ENCODE measurements around the gene SHPK.

The SHPK gene

GRCh38 chr17:3660311-3660891 is 24.4 kb upstream of the SHPK start:
- DNase-seq, result peak in 30 of 58 donors; percentile 10 to 77 (median 34)

- DNase-seq, result peak in 19 of 58 donors; percentile 7 to 67 (median 41)
Measured at GRCh38 chr17:3659541-3660111, 23.6 kb upstream of the SHPK start.

DNA sequence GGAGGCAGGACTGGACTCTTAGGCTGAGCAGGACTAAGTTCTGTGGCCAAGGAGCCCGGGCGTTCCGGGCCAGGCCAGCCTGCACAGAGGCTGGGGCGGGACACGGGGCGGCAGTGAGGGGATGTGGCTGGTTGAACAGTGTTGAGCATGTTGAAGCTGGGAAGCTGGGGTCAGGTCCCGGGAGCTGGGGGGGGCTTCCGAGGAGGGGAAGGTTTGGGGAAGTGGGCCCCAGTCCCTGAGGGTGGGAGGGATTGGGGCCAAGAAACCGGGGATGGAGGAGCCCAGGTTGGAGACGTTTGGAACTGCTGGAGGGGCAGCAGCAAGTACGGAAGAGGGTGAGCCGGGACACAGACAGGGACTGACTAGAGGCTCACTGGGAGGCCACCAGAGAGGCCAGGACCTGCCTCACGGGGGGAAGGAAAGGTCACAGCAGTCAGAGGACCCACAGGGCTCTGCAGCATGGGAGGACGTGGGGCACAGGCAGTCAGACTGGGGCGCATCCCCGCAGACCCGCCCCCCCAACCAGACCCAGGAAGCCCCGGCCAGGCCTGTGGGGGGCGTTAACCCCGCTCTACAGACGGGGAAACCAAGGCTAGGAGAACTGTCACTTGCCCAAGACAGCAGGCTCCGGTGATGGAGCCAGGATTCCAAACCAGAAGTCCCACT is 22.9 kb upstream of the SHPK start:
- DNase-seq, result no peak

DNA sequence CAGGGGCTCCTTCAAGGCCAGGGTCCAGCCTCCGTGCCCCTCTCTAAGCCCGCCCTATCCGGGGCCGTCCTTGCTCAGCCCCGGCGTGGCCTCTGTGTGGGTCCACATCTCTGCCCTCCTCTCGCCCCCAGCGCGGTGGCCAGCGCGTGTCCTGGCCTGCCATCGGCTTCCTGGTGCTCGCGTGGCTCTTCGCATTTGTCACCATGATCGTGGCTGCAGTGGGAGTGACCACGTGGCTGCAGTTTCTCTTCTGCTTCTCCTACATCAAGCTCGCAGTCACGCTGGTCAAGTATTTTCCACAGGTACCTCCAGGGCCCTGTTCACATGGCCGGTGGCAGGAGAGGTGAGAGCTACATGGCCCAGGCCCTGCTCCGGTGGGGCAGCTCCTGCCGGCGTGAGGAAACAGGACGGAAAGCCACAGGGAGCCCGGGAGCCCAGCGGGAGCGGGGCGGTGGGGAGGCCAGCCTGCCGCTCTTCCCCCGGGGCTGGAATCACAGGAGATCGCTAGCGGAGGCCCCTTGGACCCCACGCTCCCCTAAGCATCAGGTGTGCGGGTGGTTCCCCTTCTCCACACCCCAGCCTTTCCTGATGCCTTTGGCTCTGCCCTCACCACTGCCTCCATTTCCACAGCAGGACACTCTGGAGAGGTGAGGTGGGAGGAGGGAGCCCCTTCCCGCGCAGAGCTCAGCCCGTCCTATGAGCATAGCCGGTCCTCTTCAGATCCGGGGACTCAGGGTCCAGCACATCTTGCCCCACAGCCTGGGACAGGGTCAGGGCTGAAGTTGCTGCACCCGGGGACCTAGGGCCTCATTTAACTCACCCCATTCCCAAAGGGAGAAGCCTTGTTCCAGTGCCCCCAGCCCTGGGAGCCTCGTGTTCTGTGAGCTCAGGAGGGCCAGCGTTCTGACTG is 22.1 kb upstream of the SHPK start:
- peak in 13 of 58 donors; percentile 8 to 44 (median 22) for DNase-seq

GRCh38 chr17:3657588-3657869 is 21.5 kb upstream of the SHPK start:
- no peak for DNase-seq

DNA sequence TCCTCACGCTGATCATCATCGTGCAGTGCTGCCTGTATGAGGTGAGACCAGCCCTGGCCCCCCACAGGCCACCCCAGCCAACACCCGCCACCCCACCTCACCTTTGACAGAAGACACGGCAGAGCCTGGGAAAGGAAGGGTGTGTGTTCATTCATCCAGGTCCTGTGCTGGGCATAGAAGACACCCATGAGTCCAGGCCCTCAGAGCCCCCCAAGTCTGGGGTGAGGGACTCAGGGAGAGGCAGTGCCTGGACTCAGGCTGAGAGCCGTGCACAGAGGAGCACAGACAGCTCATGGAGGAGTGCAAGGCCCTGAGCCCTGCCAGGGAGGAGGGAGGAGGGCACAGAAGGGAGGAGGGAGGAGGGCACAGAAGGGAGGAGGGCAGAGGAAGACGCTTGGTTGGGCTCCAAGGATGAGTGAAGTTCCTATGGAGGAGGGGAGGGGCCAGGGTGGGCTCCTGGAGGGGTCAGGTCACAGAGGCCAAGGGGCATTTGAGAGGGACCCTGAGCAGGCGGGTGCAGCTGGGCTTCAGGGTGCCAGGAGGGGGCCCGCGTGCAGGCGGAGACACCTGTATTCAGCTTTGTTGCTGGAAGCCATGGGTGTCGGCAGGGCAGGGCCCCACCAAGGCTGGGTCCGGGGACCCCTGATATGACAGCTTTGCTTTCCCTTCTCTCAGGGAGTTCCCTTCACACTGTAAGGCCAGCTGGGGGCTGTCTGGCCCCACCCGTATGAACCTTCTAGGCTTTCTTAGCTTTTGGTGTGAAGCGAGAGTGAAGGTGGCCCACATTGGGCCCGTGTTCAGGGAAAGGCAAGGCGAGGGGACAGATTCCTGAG is 20.9 kb upstream of the SHPK start:
- DNase-seq, result no peak

DNA sequence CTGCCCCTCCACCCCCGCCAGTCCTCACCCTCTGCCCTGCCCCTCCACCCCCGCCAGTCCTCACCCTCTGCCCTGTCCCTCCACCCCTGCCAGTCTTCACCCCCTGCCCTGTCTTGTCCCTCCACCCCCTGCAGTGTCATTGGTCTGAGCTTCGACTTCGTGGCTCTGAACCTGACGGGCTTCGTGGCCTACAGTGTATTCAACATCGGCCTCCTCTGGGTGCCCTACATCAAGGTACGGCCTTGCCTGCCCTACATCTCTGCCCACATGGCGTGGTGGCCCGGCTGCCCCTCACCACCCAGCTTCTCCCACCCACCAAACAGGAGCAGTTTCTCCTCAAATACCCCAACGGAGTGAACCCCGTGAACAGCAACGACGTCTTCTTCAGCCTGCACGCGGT is 20.3 kb upstream of the SHPK start:
- DNase-seq, result no peak

GRCh38 chr17:3655766-3656165 is 19.7 kb upstream of the SHPK start:
- DNase-seq, result no peak

- DNase-seq, result peak in 52 of 58 donors; percentile 2 to 78 (median 44)
Measured at GRCh38 chr17:3647769-3648555, 11.9 kb upstream of the SHPK start.

DNA sequence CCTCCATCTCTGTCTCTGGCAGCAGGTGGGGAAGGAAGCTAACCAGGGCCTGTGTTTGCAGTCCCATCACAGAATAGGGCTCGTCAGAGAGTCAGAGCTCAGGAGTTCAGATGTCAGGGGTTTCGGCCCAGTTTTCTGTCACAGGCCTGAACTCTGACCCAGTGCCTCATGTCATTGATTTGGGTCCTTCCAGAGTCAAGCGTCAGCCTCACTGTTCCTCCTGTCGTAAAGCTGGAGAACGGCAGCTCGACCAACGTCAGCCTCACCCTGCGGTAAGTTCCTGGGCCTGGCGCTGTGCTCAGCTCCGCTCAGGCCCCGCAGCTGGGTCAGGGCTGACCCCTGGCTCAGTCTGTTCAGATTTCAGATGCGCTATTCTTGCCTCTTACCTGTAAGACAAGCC is 11.2 kb upstream of the SHPK start:
- DNase-seq, result no peak

DNA sequence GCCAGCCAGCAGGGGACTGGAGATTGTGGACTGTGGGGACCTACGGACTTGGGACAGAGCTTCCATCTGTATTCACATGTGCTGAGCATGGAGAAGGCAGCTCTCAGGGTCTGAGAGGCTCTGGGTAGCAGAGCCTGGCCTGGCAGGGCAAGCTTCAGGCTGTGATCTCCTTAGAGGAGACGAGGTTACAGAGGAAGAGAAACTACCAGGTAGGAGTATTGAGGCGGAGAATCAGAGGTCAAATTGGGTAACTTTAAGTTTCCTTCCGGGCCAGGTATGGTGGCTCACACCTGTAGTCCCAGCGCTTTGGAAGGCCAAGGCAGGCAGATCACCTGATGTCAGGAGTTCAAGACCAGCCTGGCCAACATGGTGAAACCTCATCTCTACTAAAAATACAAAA is 9.3 kb upstream of the SHPK start:
- DNase-seq, result no peak

GRCh38 chr17:3643889-3644349 is 7.9 kb upstream of the SHPK start:
- DNase-seq, result no peak

DNA sequence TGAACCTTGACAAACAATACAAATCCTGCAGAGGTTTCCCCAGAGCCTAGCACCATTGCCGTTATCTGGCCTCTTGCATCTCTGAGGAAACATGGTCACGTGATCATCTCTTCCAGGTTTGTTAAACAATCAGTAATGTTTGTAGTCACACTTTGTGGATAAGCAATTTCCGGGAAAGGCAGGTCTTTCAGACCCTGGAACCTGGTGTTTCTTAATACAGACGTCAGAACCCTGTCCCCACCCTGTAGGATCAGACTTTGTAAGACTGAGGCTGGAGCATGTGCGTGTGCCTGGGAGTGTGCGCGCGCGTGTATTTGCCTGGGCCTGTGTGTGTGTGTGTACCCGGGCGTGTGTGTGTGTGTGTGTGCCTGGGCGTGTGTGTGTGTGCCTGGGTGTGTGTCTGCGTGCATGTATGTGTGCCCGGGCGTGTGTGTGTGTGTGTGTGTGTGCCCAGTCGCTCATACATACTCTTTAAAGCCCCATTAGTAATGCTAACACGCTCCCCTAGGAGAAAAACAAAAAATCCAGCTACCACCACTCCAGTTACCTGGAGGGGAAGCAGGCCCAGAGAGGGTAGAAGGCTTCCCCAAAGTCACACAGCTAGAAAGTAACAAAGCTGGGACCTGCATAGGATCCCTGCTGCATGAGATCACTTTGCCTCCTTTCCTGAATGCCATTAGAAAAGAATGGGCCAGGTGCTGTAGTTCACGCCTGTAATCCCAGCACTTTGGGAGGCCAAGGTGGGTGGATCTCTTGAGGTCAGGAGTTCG is 5.9 kb upstream of the SHPK start:
- DNase-seq, result no peak

GRCh38 chr17:3641014-3641413 is 5.0 kb upstream of the SHPK start:
- no peak for DNase-seq

- DNase-seq, result no peak
Measured at GRCh38 chr17:3639981-3640596, 4.0 kb upstream of the SHPK start.

DNA sequence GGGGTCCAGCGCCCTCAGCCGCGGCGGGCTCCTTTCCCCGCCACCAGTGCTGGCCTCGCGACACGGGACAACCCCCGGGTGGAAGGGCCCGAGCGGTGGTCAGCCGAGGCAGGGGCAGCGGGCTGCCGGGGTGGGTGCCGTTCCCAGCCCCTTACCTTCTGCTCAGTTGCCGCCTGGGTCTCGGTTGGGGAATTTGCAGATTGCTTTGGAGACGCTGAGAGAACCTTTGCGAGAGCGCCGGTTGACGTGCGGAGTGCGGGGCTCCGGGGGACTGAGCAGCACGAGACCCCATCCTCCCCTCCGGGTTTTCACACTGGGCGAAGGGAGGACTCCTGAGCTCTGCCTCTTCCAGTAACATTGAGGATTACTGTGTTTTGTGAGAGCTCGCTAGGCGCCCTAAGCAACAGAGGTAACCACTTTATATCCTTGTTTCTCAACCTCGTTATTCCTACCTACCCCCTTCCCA is 891 bp upstream of the SHPK start:
- no peak for DNase-seq

GRCh38 chr17:3635474-3636153 is 436 bp downstream of the SHPK start:
- DNase-seq, result peak in 1 of 58 donors; percentile 39

DNA sequence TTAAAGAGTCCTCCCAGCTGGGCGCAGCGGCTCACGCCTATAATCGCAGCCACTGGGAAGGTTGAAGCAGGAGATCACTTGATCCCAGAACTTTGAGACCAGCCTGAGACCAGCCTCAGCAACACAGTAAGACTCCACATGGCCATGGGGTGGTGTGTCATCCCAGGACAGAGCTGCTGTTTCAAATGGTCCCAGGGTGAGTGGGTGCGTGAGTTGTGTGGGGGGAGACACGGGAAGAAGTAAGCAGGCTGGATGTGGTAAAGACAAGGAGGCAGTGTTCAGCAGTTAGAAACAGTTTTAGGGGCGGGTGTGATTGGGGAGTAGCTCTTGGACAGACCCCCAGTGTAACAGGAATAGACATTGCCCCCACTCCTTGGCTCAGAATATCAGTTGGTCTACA is 3.8 kb downstream of the SHPK start:
- DNase-seq, result no peak

All from anterior cingulate cortex (tissue), 58 donors.